ENCODE results near the gene NR2E1.

Gene NR2E1

GRCh38 chr6:108174371-108175175 lies 8.8 kb downstream of the NR2E1 start:
- DNase-seq (ENCODE audit: low read depth), result peak; percentile 25
- TF ChIP-seq CTCF (conservative IDR thresholded peaks at IDR 0.05; ENCODE audit: low read length), result no peak
- H3K4me3 ChIP-seq (ENCODE audit: low read length), result no peak overlapping the region

GRCh38 chr6:108175176-108175591 lies 9.4 kb downstream of the NR2E1 start:
- TF ChIP-seq CTCF (conservative IDR thresholded peaks at IDR 0.05; ENCODE audit: low read length), result no peak
- H3K4me3 ChIP-seq (ENCODE audit: low read length), result no peak overlapping the region
- DNase-seq (ENCODE audit: low read depth), result no peak

- no peak for TF ChIP-seq CTCF (conservative IDR thresholded peaks at IDR 0.05; ENCODE audit: low read length)
- DNase-seq (ENCODE audit: low read depth), result no peak
- no peak overlapping the region for H3K4me3 ChIP-seq (ENCODE audit: low read length)
Measured at GRCh38 chr6:108175592-108176279, 9.9 kb downstream of the NR2E1 start.

GRCh38 chr6:108176281-108177089 lies 10.7 kb downstream of the NR2E1 start:
- TF ChIP-seq CTCF (conservative IDR thresholded peaks at IDR 0.05; ENCODE audit: low read length), result no peak
- DNase-seq (ENCODE audit: low read depth), result no peak
- no peak overlapping the region for H3K4me3 ChIP-seq (ENCODE audit: low read length)

DNA sequence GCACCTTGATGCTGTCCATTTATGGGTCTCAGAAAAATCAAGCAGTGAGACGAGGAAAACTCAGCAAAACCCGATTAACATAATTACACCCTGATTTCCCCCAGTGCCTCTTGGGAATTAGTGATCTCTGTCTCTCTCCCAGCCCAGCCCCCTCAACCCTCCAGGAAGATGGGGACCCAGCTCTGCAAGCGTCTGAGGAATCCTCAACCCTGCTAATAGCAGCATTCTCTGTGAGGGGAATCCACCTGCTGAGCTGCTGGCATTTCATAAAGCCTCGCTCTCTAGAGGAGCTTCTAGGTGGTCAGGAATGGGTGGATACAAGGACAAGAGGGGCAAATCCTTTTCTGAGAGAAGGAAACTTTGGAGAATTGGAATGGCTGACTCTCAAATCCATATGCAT lies 13.9 kb downstream of the NR2E1 start:
- no peak for TF ChIP-seq CTCF (conservative IDR thresholded peaks at IDR 0.05; ENCODE audit: low read length)
- H3K4me3 ChIP-seq (ENCODE audit: low read length), result no peak overlapping the region
- DNase-seq (ENCODE audit: low read depth), result no peak

GRCh38 chr6:108180266-108180665 lies 14.4 kb downstream of the NR2E1 start:
- H3K4me3 ChIP-seq (ENCODE audit: low read length), result no peak overlapping the region
- DNase-seq (ENCODE audit: low read depth), result no peak
- no peak for TF ChIP-seq CTCF (conservative IDR thresholded peaks at IDR 0.05; ENCODE audit: low read length)
